Panc1 (cell line): ENCODE data around the gene SLC22A23. TPM values are rescaled to one million over a fixed set of nuclear protein-coding genes. Genes with fewer than 3 reads are reported as not detected.

Experiments used
- ATAC-seq: fragments of 200-7000 bp; cut with Tn5 transposase; 2 replicates; pipeline ENCODE4 v1.9.1; 2020; ENCODE audit warnings: mild to moderate bottlenecking, moderate library complexity
- BruUV-seq: library from RNA; stranded (reverse); fragments of 400-500 nt; replicated peaks from 2 replicates; lab custom pipeline; 2021; lab: Mats Ljungman, UMichigan
- CTCF ChIA-PET: fragments of 300-600 bp; sonication (Branson Sonifier 250); formaldehyde crosslinking; loops from one replicate; lab custom pipeline; 2022; ENCODE audit warnings: antibody characterized with exemption; lab: Charles Lee
- POLR2A ChIA-PET: fragments of 300-600 bp; sonication (Branson Sonifier 250); formaldehyde crosslinking; loops from one replicate; lab custom pipeline; 2022; ENCODE audit warnings: antibody characterized with exemption; lab: Charles Lee
- DNase-seq: peaks from one replicate; pipeline ENCODE4 v3.0.0-alpha.2; 2010; ENCODE audit warnings: low read depth, low spot score
- H3K27ac ChIP-seq: 2 replicates; pipeline ENCODE4 v1.5.1; 2011; ENCODE audit warnings: mild to moderate bottlenecking, low read length, inconsistent platforms
- H3K27me3 ChIP-seq: fragments of 200-500 bp; sonication (Bioruptor generic); 2 replicates; pipeline ENCODE4 v1.6.0; 2014; ENCODE audit warnings: low read length, inconsistent platforms; ENCODE audit not compliant: control insufficient read depth, insufficient read depth
- H3K36me3 ChIP-seq: fragments of 200-500 bp; sonication (Bioruptor generic); 2 replicates; pipeline ENCODE4 v1.5.1; 2014; ENCODE audit warnings: inconsistent platforms, mild to moderate bottlenecking, low read length, moderate library complexity; ENCODE audit not compliant: control insufficient read depth, insufficient read depth
- H3K4me1 ChIP-seq: 2 replicates; pipeline ENCODE4 v1.5.1; 2011; ENCODE audit warnings: inconsistent platforms, mild to moderate bottlenecking, low read length, moderate library complexity; ENCODE audit not compliant: control insufficient read depth, insufficient read depth
- H3K4me3 ChIP-seq, 2 experiments: 2 replicates each; pipeline ENCODE4 v1.5.1; 2011 to 2012; ENCODE audit warnings: low read depth in 2 of 2, low read length in 2 of 2, mild to moderate bottlenecking in 2 of 2, inconsistent platforms in 1 of 2, moderate library complexity in 1 of 2
- H3K9me3 ChIP-seq: fragments of 200-500 bp; sonication (Bioruptor generic); 2 replicates; pipeline ENCODE4 v1.5.1; 2014; ENCODE audit warnings: low read depth, mild to moderate bottlenecking, inconsistent platforms, low read length, moderate library complexity; ENCODE audit not compliant: control insufficient read depth, insufficient read depth
- CTCF ChIP-seq: fragments of 450-650 bp; IDR thresholded peaks from 2 replicates; pipeline ENCODE4 v1.5.1; 2017; ENCODE audit warnings: mild to moderate bottlenecking
- POLR2AphosphoS5 ChIP-seq: IDR thresholded peaks from 2 replicates; pipeline ENCODE4 v1.6.1; 2012; ENCODE audit warnings: mild to moderate bottlenecking, low read depth, low read length, moderate library complexity
- REST ChIP-seq, 2 experiments: IDR thresholded peaks; 2 replicates each; pipeline ENCODE4 v1.6.1; 2011 to 2012; ENCODE audit warnings: low read depth in 2 of 2, control low read depth in 1 of 2, low read length in 1 of 2, mild to moderate bottlenecking in 1 of 2, moderate library complexity in 1 of 2; ENCODE audit not compliant: insufficient read depth in 1 of 2
- SIN3A ChIP-seq: IDR thresholded peaks from 2 replicates; pipeline ENCODE4 v1.6.1; 2012; ENCODE audit warnings: low read depth, mild to moderate bottlenecking, low read length, moderate library complexity, borderline replicate concordance; ENCODE audit not compliant: insufficient read depth
- TCF7L2 ChIP-seq: IDR thresholded peaks from 2 replicates; pipeline ENCODE4 v1.6.1; 2011; ENCODE audit warnings: mild to moderate bottlenecking, low read depth, low read length, inconsistent platforms
- in situ Hi-C: cut with HindIII; loops from 2 replicates; pipeline ENCODE4 v1.10.0; 2016; ENCODE audit warnings: low sequenced_read_pairs, low pct_unique_long_range_greater_than_20kb
- intact Hi-C: fragments of 100-400 bp; cut with micrococcal nuclease; formaldehyde crosslinking; loops from one replicate; pipeline ENCODE4 v1.10.0; 2022; ENCODE audit not compliant: unreplicated experiment
- total RNA-seq: library from RNA; stranded (reverse); gene quantifications from one replicate; pipeline ENCODE4 v1.2.1, GENCODE V29; 2021; ENCODE audit not compliant: unreplicated experiment

Gene SLC22A23
- total RNA-seq, 1 experiment from 2014 or later: 4.5 TPM

GRCh38 chr6:3353939-3354338 is 102.9 kb downstream of the SLC22A23 start:
- DNase-seq (no peak), ATAC-seq (no peak)
- CTCF ChIA-PET: no interaction called here
- Histone ChIP-seq H3K4me1 (peaks cover 19% of the 10 kb centered on the region), H3K4me3 (no peak overlapping the region), H3K27ac (no peak overlapping the region), H3K27me3 (no peaks in the 10 kb centered on the region), H3K9me3 (no peaks in the 10 kb centered on the region), H3K36me3 (no peaks in the 10 kb centered on the region)
- in situ Hi-C loops (no loop called here), intact Hi-C loops (no loop called here)
- no peak for TF ChIP-seq SIN3A
- BruUV-seq: no TSS peak
- POLR2A ChIA-PET: no interaction called here

- no peak for DNase-seq
These were observed 103.5 kb downstream of the SLC22A23 start for GRCh38 chr6:3353213-3353903.

More at GRCh38 chr6:3353213-3353903, 103.5 kb downstream of the SLC22A23 start:
- Histone ChIP-seq H3K4me1 (peaks cover 19% of the 10 kb centered on the region), H3K36me3 (no peaks in the 10 kb centered on the region), H3K27me3 (no peaks in the 10 kb centered on the region), H3K9me3 (no peaks in the 10 kb centered on the region), H3K4me3 (no peak overlapping the region), H3K27ac (no peak overlapping the region)
- in situ Hi-C loops (no loop called here), intact Hi-C loops (no loop called here)
- ChIA-PET CTCF (no interaction called here), POLR2A (no interaction called here)
- BruUV-seq: no TSS peak
- no peak for ATAC-seq
- TF ChIP-seq POLR2AphosphoS5: no peak
- no peak for TF ChIP-seq TCF7L2
- no peak for TF ChIP-seq CTCF
- no peak for TF ChIP-seq REST (IDR thresholded peaks at IDR 0.05; ENCODE audit: insufficient read depth in 1 of 2, low read depth in 2 of 2, low read length in 1 of 2)
- TF ChIP-seq SIN3A: no peak
